Ascending aorta (tissue), 2 donors: ENCODE data around the gene PTCRA. TPM values are rescaled to one million over a fixed set of nuclear protein-coding genes. Genes with fewer than 3 reads are reported as not detected.

Experiments
- DNase-seq, 2 donors: peaks; one replicate each; pipeline ENCODE4 v3.0.0-alpha.2; 2019; ENCODE audit warnings: low spot score in 2 of 2
- H3K27ac ChIP-seq, 2 donors: fragments of 200-600 bp; sonication (generic); one replicate each; pipeline ENCODE4 v1.5.1; 2016 to 2017; ENCODE audit warnings: mild to moderate bottlenecking in 1 of 2
- H3K27me3 ChIP-seq: fragments of 200-600 bp; sonication (generic); one replicate; pipeline ENCODE4 v1.5.1; 2017
- H3K36me3 ChIP-seq, 2 donors: fragments of 200-600 bp; sonication (generic); one replicate each; pipeline ENCODE4 v1.5.1; 2016
- H3K4me1 ChIP-seq, 2 donors: fragments of 200-600 bp; sonication (generic); one replicate each; pipeline ENCODE4 v1.5.1; 2016 to 2017; ENCODE audit warnings: mild to moderate bottlenecking in 1 of 2
- H3K4me3 ChIP-seq, 2 donors: fragments of 200-600 bp; sonication (generic); one replicate each; pipeline ENCODE4 v1.5.1; 2016 to 2017; ENCODE audit warnings: mild to moderate bottlenecking in 1 of 2
- H3K9me3 ChIP-seq, 2 donors: fragments of 200-600 bp; sonication (generic); one replicate each; pipeline ENCODE4 v1.5.1; 2016
- intact Hi-C: fragments of 100-400 bp; cut with DNase I; formaldehyde crosslinking; loops from one replicate; pipeline ENCODE4 v1.15.1; 2023
- total RNA-seq: library from RNA; depleted of rRNA; stranded (reverse); fragments of >200 nt; gene quantifications from one replicate; pipeline ENCODE4 v1.1.0, GENCODE V29; 2016
- TF ChIP-seq, protein P1 (sequence below), 3 experiments: fragments of 200-600 bp in 2 of 3; fragments of 450-650 bp in 1 of 3; sonication (generic) in 2 of 3; IDR thresholded peaks; one replicate each; pipeline ENCODE4 v1.5.1; 2016 to 2019; ENCODE audit warnings: antibody characterized with exemption in 3 of 3, mild to moderate bottlenecking in 1 of 3, moderate library complexity in 1 of 3

Gene PTCRA
- total RNA-seq, 1 donor from 2014 or later: not detected

DNA sequence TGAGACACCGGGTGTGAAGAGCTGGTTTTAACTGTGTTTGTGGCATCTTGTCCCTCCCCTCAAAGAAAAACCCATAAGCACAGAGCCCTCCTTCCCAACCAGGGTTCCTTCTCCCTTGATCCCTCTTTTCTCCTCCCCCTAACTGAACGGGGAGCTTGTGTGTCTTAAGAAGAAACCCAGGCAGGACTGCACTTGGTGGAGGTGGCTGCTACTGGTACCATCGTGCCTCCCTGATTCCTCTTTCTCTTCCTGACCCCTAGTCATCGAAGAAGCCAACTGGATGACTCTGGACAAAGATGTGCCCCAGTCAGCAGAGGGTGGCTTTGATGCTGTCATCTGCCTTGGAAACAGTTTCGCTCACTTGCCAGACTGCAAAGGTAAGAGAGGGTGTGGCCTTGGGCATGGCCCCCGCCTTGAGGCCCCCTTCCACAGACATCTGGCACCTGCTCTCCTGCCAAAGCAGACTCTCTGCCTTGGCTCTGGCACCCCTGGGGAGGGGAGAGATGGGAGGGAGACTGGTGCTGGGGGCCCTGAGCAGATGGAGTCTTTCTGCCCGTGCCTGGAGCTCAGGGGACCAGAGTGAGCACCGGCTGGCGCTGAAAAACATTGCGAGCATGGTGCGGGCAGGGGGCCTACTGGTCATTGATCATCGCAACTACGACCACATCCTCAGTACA is 46.8 kb downstream of the PTCRA start:
- H3K27ac ChIP-seq: no peak overlapping the region
- H3K4me3 ChIP-seq: no peak overlapping the region
- H3K27me3 ChIP-seq: no peaks in the 10 kb centered on the region
- H3K4me1 ChIP-seq: peaks cover 0 to 7% of the 10 kb centered on the region in 2 donors
- TF ChIP-seq, protein P1, sequence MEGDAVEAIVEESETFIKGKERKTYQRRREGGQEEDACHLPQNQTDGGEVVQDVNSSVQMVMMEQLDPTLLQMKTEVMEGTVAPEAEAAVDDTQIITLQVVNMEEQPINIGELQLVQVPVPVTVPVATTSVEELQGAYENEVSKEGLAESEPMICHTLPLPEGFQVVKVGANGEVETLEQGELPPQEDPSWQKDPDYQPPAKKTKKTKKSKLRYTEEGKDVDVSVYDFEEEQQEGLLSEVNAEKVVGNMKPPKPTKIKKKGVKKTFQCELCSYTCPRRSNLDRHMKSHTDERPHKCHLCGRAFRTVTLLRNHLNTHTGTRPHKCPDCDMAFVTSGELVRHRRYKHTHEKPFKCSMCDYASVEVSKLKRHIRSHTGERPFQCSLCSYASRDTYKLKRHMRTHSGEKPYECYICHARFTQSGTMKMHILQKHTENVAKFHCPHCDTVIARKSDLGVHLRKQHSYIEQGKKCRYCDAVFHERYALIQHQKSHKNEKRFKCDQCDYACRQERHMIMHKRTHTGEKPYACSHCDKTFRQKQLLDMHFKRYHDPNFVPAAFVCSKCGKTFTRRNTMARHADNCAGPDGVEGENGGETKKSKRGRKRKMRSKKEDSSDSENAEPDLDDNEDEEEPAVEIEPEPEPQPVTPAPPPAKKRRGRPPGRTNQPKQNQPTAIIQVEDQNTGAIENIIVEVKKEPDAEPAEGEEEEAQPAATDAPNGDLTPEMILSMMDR (IDR thresholded peaks at IDR 0.05): no peak
- H3K36me3 ChIP-seq: peaks cover 29 to 41% of the 10 kb centered on the region in 2 donors
- intact Hi-C loops: no loop called here
- DNase-seq: no peak
- H3K9me3 ChIP-seq: no peaks in the 10 kb centered on the region

DNA sequence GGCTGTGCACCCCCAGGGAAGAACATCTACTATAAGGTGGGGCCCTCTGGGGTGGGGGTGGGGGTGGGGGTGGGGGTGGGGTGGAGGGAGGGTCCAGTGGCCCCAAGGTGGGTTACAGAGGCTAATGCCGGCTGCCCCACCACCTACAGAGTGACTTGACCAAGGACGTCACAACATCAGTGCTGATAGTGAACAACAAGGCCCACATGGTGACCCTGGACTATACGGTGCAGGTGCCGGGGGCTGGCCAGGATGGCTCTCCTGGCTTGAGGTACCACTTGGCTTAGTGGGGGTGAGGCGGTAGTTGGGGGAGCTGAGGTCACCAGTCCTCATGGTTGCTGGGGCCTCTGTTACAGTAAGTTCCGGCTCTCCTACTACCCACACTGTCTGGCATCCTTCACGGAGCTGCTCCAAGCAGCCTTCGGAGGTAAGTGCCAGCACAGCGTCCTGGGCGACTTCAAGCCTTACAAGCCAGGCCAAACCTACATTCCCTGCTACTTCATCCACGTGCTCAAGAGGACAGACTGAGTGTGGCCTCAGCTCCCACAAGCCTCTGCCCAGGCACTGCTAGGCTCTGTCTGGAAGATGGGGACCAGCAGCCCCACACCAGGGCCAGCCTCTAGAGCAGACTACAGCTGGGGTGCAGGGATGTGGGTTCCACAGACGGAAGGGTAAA is 47.5 kb downstream of the PTCRA start:
- no peak for DNase-seq
- H3K27ac ChIP-seq: no peak overlapping the region
- peaks cover 30 to 45% of the 10 kb centered on the region in 2 donors for H3K36me3 ChIP-seq
- no peak overlapping the region for H3K4me3 ChIP-seq
- TF ChIP-seq, protein P1 (IDR thresholded peaks at IDR 0.05): no peak
- no peaks in the 10 kb centered on the region for H3K27me3 ChIP-seq
- no peaks in the 10 kb centered on the region for H3K9me3 ChIP-seq
- peaks cover 0 to 7% of the 10 kb centered on the region in 2 donors for H3K4me1 ChIP-seq
- intact Hi-C loops: no loop called here

DNA sequence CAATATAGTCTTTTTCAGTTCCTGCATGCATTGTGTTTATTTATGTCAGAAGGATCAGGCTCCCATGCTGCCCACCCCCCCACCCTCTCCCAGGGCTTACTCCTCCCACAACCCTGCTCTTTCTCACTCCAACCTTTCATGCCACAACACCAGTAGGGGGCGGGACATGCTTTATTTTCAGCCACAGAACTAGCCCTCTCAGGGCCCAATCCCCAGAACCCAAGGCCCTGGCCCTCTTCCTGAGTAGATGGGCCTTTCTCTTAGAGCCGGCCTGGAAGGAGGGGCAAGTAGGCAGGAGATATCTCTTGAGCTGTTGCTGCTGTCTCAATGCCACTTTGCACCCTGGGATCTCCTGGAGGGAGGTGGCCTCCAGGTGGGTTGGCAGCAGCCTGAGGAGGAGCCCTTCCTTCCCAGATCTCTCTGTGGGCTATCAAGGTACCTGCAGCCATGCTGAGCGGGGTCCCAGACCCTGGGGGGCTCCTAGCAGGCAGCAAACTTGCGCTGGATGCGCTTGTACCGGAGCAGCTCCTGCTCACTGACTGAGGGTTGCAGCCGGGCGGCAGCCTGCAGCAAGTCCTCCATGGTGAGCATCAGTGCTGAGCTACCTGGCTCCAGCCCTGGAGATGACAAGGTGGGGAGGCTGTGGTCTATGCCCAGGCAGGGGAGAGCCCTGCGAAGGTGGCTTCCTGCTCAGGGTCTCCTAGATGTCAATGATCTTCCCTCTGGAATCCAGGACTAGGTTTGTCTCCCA is 48.2 kb downstream of the PTCRA start:
- Histone ChIP-seq H3K27ac (no peak overlapping the region), H3K36me3 (peaks cover 35 to 50% of the 10 kb centered on the region in 2 donors), H3K4me3 (no peak overlapping the region), H3K9me3 (no peaks in the 10 kb centered on the region), H3K4me1 (peaks cover 0 to 7% of the 10 kb centered on the region in 2 donors), H3K27me3 (no peaks in the 10 kb centered on the region)
- TF ChIP-seq, protein P1 (IDR thresholded peaks at IDR 0.05): no peak
- DNase-seq: no peak
- intact Hi-C loops: no loop called here

DNA sequence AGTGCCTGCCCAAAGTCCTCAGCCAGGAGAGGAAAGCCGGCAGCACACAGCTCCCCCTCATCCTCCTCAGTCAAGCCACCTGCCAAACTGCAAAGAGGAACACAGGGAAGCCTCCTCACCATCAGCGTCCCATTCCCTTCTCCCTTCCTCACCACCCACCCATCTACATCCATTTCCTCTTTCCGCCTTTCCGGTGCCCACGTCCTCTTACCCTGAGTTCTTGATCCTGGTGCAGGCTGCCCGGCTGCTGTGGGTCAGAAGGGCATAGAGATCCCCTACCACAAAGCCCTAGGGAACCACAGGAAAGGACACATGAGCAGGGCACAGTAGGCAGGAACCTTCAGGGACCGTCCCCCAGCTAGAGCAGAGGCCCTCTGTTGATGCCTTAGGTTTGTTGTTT is 50.7 kb downstream of the PTCRA start:
- intact Hi-C loops: no loop called here
- DNase-seq: no peak
- no peaks in the 10 kb centered on the region for H3K27me3 ChIP-seq

DNA sequence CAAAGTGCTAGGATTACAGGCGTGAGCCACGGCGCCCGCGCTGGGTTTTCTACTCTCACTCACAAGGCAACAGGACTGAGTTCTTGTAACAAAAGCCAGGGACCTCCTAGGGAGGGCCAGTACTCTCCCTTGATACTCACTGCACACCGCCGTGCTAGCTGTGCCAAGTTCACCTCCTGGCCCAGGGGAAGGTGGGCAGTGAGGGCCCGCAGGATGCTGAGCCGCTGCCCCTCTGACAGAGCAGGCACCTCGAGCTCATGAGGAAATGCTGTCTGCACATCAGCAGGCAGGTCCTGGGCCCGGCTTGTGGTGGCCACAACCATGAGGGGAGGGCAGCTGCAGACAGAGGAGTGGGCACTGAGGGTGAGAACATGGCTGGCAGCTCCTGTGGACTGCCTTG is 51.4 kb downstream of the PTCRA start:
- Histone ChIP-seq H3K36me3 (peaks cover 40 to 59% of the 10 kb centered on the region in 2 donors), H3K4me3 (no peak overlapping the region), H3K9me3 (no peaks in the 10 kb centered on the region), H3K4me1 (no peaks in the 10 kb centered on the region), H3K27ac (no peak overlapping the region), H3K27me3 (no peaks in the 10 kb centered on the region)
- intact Hi-C loops: no loop called here
- no peak for DNase-seq
- TF ChIP-seq, protein P1 (IDR thresholded peaks at IDR 0.05): no peak

More for the DNA sequence above, 50.7 kb downstream of the PTCRA start:
- H3K27ac ChIP-seq: no peak overlapping the region
- no peaks in the 10 kb centered on the region for H3K9me3 ChIP-seq
- H3K4me1 ChIP-seq: no peaks in the 10 kb centered on the region
- H3K4me3 ChIP-seq: no peak overlapping the region
- H3K36me3 ChIP-seq: peaks cover 40 to 59% of the 10 kb centered on the region in 2 donors
- TF ChIP-seq, protein P1 (IDR thresholded peaks at IDR 0.05): no peak
